ENCODE measurements around the gene CROCC2. TPM values are rescaled to one million over a fixed set of nuclear protein-coding genes. Genes with fewer than 3 reads are reported as not detected.
A peak's percentile ranks its signal among the peaks of the same experiment; 100 is the strongest.

CROCC2 gene
- total and polyA plus RNA-seq, 2 of the 13 experiments (the other 11 are each of a cell fraction or from before 2014, with no cell fraction given) = not detected

DNA sequence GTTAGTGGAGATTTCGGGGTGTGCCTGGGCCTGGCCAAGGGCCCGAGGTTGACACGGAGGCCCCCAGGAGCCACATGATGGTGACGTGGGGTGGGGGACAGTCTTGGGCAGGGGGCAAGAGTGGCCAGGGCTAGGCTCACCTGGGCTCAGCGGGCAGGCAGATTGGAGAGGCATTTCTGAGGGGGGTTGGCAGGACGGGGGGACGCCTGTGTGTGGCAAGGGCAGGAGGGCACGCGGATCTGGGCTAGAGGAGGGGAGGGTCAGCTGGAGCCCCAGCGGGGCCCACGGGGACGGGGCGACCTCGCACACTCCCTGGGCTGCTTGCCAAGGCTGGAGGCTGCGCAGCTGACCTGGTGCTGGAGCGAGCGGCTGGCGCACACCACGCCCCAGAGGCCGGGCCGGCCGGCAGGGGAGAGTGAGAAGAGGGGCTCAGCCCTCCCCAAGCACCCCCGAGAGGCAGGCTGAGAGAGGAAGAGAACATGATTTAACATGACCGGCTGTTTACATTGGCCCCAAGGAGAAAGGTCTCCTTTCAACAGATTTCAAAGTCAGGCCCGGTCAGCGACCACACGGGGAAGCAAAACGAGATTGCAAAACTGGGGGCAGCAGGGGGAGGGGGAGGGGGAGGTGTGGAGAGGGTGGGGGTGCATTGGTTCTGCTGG lies 54.3 kb downstream of the CROCC2 start (continued):
- TF ChIP-seq MAZ (IDR thresholded peaks at IDR 0.05; ENCODE audit: borderline replicate concordance, low read depth, low read length) (peak; percentile 70; the same call in 1 of the 2 replicates), MAZ (CRISPR knock-in tag; IDR thresholded peaks at IDR 0.05; ENCODE audit: low read depth) (peak; percentile 92), ZBTB3 (CRISPR knock-in tag; IDR thresholded peaks at IDR 0.05; ENCODE audit: borderline replicate concordance, low read depth) (no peak), MED8 (CRISPR knock-in tag; IDR thresholded peaks at IDR 0.05; ENCODE audit: insufficient replicate concordance) (peak; percentile 67), ZNF570 (CRISPR knock-in tag; IDR thresholded peaks at IDR 0.05; ENCODE audit: borderline replicate concordance) (no peak), FOSL2 (CRISPR knock-in tag; IDR thresholded peaks at IDR 0.05) (no peak; the same call in none of the 2 replicates), SRY (CRISPR knock-in tag; IDR thresholded peaks at IDR 0.05) (0 out of 2 replicates have a peak, but pooled peaks have one; percentile 34), SRSF1 (optimal IDR thresholded peaks at IDR 0.05; ENCODE audit: low read depth, low read length) (no peak), ZNF746 (CRISPR knock-in tag; IDR thresholded peaks at IDR 0.05) (peak; percentile 98), PHF20 (CRISPR knock-in tag; IDR thresholded peaks at IDR 0.05) (peak; percentile 65; the same call in 1 of the 2 replicates), AHR (CRISPR knock-in tag; IDR thresholded peaks at IDR 0.05) (0 out of 2 replicates have a peak, but pooled peaks have one; percentile 51), ZNF317 (CRISPR knock-in tag; IDR thresholded peaks at IDR 0.05) (peak; percentile 77), ZNF644 (CRISPR knock-in tag; IDR thresholded peaks at IDR 0.05; ENCODE audit: low read depth) (peak; percentile 28; the same call in 1 of the 2 replicates), YY1 (IDR thresholded peaks at IDR 0.05; ENCODE audit: insufficient read depth, insufficient replicate concordance, low read depth, low read length) (peak; percentile 43), TCF12 (IDR thresholded peaks at IDR 0.05) (no peak), TCF12 (CRISPR knock-in tag; IDR thresholded peaks at IDR 0.05) (0 out of 2 replicates have a peak, but pooled peaks have one; percentile 55), RFX1 (IDR thresholded peaks at IDR 0.05) (no peak), SP5 (CRISPR knock-in tag; IDR thresholded peaks at IDR 0.05; ENCODE audit: borderline replicate concordance, low read depth) (peak; percentile 68), GABPB1 (CRISPR knock-in tag; IDR thresholded peaks at IDR 0.05) (peak; percentile 76), CREB1 (IDR thresholded peaks at IDR 0.05) (no peak), CREB1 (CRISPR knock-in tag; IDR thresholded peaks at IDR 0.05) (no peak)
- TF ChIP-seq, protein P1, sequence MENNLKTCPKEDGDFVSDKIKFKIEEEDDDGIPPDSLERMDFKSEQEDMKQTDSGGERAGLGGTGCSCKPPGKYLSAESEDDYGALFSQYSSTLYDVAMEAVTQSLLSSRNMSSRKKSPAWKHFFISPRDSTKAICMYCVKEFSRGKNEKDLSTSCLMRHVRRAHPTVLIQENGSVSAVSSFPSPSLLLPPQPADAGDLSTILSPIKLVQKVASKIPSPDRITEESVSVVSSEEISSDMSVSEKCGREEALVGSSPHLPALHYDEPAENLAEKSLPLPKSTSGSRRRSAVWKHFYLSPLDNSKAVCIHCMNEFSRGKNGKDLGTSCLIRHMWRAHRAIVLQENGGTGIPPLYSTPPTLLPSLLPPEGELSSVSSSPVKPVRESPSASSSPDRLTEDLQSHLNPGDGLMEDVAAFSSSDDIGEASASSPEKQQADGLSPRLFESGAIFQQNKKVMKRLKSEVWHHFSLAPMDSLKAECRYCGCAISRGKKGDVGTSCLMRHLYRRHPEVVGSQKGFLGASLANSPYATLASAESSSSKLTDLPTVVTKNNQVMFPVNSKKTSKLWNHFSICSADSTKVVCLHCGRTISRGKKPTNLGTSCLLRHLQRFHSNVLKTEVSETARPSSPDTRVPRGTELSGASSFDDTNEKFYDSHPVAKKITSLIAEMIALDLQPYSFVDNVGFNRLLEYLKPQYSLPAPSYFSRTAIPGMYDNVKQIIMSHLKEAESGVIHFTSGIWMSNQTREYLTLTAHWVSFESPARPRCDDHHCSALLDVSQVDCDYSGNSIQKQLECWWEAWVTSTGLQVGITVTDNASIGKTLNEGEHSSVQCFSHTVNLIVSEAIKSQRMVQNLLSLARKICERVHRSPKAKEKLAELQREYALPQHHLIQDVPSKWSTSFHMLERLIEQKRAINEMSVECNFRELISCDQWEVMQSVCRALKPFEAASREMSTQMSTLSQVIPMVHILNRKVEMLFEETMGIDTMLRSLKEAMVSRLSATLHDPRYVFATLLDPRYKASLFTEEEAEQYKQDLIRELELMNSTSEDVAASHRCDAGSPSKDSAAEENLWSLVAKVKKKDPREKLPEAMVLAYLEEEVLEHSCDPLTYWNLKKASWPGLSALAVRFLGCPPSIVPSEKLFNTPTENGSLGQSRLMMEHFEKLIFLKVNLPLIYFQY (CRISPR knock-in tag; IDR thresholded peaks at IDR 0.05; ENCODE audit: borderline replicate concordance) = peak; percentile 92
- TF ChIP-seq, protein P2, sequence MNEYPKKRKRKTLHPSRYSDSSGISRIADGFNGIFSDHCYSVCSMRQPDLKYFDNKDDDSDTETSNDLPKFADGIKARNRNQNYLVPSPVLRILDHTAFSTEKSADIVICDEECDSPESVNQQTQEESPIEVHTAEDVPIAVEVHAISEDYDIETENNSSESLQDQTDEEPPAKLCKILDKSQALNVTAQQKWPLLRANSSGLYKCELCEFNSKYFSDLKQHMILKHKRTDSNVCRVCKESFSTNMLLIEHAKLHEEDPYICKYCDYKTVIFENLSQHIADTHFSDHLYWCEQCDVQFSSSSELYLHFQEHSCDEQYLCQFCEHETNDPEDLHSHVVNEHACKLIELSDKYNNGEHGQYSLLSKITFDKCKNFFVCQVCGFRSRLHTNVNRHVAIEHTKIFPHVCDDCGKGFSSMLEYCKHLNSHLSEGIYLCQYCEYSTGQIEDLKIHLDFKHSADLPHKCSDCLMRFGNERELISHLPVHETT (CRISPR knock-in tag; conservative IDR thresholded peaks at IDR 0.05) = no peak
- TF ChIP-seq, protein P3, sequence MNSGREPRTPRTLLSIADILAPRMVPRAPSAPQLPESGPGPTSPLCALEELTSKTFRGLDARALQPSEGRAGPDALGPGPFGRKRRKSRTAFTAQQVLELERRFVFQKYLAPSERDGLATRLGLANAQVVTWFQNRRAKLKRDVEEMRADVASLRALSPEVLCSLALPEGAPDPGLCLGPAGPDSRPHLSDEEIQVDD (CRISPR knock-in tag; IDR thresholded peaks at IDR 0.05; ENCODE audit: borderline replicate concordance) = no peak
- TF ChIP-seq, protein P4, sequence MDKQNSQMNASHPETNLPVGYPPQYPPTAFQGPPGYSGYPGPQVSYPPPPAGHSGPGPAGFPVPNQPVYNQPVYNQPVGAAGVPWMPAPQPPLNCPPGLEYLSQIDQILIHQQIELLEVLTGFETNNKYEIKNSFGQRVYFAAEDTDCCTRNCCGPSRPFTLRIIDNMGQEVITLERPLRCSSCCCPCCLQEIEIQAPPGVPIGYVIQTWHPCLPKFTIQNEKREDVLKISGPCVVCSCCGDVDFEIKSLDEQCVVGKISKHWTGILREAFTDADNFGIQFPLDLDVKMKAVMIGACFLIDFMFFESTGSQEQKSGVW (CRISPR knock-in tag; IDR thresholded peaks at IDR 0.05; ENCODE audit: borderline replicate concordance) = no peak

All from HepG2 (cell line).